ENCODE results near the gene RCL1.

GRCh38 chr9:4836676-4837075, 43.9 kb downstream of the RCL1 start:
- TF ChIP-seq CTCF (IDR thresholded peaks at IDR 0.05; ENCODE audit: low read length) (no peak), EZH2 (optimal IDR thresholded peaks at IDR 0.05; ENCODE audit: low read depth, low read length) (no peak), EZH2phosphoT487 (IDR thresholded peaks at IDR 0.05; ENCODE audit: low read length) (no peak)
